MCF 10A (cell line): ENCODE measurements around the gene IL16. TPM values are rescaled to one million over a fixed set of nuclear protein-coding genes. Genes with fewer than 3 reads are reported as not detected.

Source experiments
- BruUV-seq: library from RNA; stranded (reverse); fragments of 400-500 nt; replicated peaks from 2 replicates; lab custom pipeline; 2021; lab: Mats Ljungman, UMichigan
- CTCF ChIA-PET: fragments of 300-600 bp; sonication (Branson Sonifier 250); formaldehyde crosslinking; extraction: SDS; loops from one replicate; lab custom pipeline; 2021; ENCODE audit warnings: antibody characterized with exemption, inconsistent platforms; lab: Yijun Ruan, JAX
- POLR2A ChIA-PET: fragments of 300-600, 350-650 bp; sonication (Branson Sonifier 250); formaldehyde crosslinking; extraction: SDS; loops from one replicate; lab custom pipeline; 2020; ENCODE audit warnings: antibody characterized with exemption, inconsistent platforms; lab: Yijun Ruan, JAX
- DNase-seq: peaks from one replicate; pipeline ENCODE4 v3.0.0-alpha.2; 2018; ENCODE audit not compliant: unreplicated experiment
- H3K27ac Mint-ChIP-seq: one replicate; pipeline ENCODE4 v1.8.0; 2022; ENCODE audit warnings: mild to moderate bottlenecking, low read depth, mixed read lengths; ENCODE audit not compliant: unreplicated experiment
- H3K27me3 Mint-ChIP-seq: one replicate; pipeline ENCODE4 v1.8.0; 2022; ENCODE audit warnings: mixed read lengths; ENCODE audit not compliant: insufficient read depth, unreplicated experiment
- H3K36me3 Mint-ChIP-seq: one replicate; pipeline ENCODE4 v1.8.0; 2022; ENCODE audit warnings: mild to moderate bottlenecking, moderate library complexity, mixed read lengths; ENCODE audit not compliant: insufficient read depth, unreplicated experiment
- H3K4me1 Mint-ChIP-seq: one replicate; pipeline ENCODE4 v1.8.0; 2022; ENCODE audit warnings: mixed read lengths; ENCODE audit not compliant: insufficient read depth, unreplicated experiment
- H3K4me3 Mint-ChIP-seq: one replicate; pipeline ENCODE4 v1.8.0; 2022; ENCODE audit warnings: mild to moderate bottlenecking, moderate library complexity, mixed read lengths; ENCODE audit not compliant: unreplicated experiment
- H3K9me3 Mint-ChIP-seq: one replicate; pipeline ENCODE4 v1.8.0; 2022; ENCODE audit warnings: mixed read lengths; ENCODE audit not compliant: unreplicated experiment
- CTCF ChIP-seq: fragments of 200-600 bp; IDR thresholded peaks from one replicate; pipeline ENCODE4 v1.8.0; 2022; ENCODE audit warnings: antibody characterized with exemption, mild to moderate bottlenecking; ENCODE audit not compliant: unreplicated experiment
- intact Hi-C: fragments of 100-400 bp; cut with micrococcal nuclease; formaldehyde crosslinking; loops from 2 replicates; pipeline ENCODE4 v1.14.1; 2022
- total RNA-seq: library from RNA; stranded (reverse); gene quantifications from 2 replicates; pipeline ENCODE4 v1.2.3, GENCODE V29; 2022

Gene IL16
- total RNA-seq, 1 experiment from 2014 or later: 0.72 TPM

GRCh38 chr15:81183439-81183775 is 13.3 kb upstream of the IL16 start:
- intact Hi-C loops: no loop called here
- Mint-ChIP-seq H3K36me3 (no peaks in the 10 kb centered on the region), H3K9me3 (no peaks in the 10 kb centered on the region), H3K4me1 (peaks cover 1% of the 10 kb centered on the region), H3K4me3 (no peak overlapping the region), H3K27ac (no peak overlapping the region), H3K27me3 (no peaks in the 10 kb centered on the region)
- no peak for TF ChIP-seq CTCF
- ChIA-PET POLR2A (interaction anchor here (0.5 kb wide), 1 partner anchor 16 kb away, joined by 3 read pairs; no protein-coding TSS in a partner anchor), CTCF (no interaction called here)
- BruUV-seq: no TSS peak
- no peak for DNase-seq

DNA sequence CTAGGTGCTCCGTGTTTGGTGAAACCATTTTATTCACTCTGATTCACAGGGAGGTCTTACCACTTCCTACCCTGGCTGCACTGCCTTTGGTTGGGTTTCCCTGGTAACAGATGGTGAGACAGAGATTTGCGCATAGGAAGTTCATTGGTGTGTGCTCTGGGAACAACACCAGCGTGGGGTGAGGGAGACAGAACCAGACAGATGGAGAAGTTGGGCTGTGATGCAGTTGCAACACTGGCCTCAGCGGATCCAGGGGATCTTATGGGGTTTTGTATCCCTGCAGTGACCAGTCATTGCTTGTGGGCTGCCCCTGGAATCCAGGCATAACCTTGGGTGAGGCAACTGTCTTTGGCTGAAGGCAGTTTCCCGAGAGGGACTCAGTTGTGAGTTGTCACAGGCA is 12.5 kb upstream of the IL16 start:
- ChIA-PET POLR2A (no interaction called here), CTCF (no interaction called here)
- H3K36me3 Mint-ChIP-seq: no peaks in the 10 kb centered on the region
- no peak overlapping the region for H3K4me3 Mint-ChIP-seq
- no peaks in the 10 kb centered on the region for H3K9me3 Mint-ChIP-seq
- no TSS peak for BruUV-seq
- H3K27me3 Mint-ChIP-seq: no peaks in the 10 kb centered on the region
- intact Hi-C loops: no loop called here
- H3K27ac Mint-ChIP-seq: no peak overlapping the region
- H3K4me1 Mint-ChIP-seq: peaks cover 6% of the 10 kb centered on the region
- TF ChIP-seq CTCF: no peak
- DNase-seq: no peak

DNA sequence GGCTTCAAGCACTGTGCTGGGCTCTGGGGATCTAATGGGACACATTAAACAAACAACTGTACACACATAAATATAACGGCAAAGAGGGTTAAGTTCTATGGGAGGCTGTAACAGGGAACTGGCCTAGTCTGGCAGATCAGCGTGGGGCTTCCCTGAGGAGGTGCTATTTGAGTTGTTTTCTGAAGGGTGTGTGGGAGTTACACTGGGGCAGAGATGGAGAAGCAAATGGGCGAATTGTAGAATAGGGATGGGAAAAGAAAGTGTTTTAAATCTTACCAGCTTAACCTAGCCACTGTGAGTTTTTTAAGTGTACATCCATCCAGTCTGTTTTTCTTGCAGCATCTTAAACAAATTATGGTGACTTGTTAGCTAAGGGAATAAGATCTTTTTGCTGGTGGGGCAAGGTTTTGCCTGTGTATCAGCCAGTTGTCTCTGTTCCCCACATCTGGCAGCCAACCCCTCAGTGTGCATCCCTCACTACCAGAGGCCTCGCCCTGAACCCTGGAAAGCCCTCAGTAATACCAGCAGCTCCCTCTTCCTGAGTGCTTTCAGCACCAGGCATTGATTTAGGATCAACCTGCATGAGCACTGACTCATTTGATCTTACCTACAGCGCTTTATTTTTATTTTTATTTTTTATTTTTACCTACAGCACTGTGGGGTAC is 10.9 kb upstream of the IL16 start:
- Mint-ChIP-seq H3K27ac (no peak overlapping the region), H3K4me1 (peaks cover 22% of the 10 kb centered on the region), H3K9me3 (no peaks in the 10 kb centered on the region), H3K4me3 (no peak overlapping the region), H3K27me3 (no peaks in the 10 kb centered on the region), H3K36me3 (no peaks in the 10 kb centered on the region)
- CTCF ChIA-PET: no interaction called here
- BruUV-seq: no TSS peak
- TF ChIP-seq CTCF: no peak
- POLR2A ChIA-PET: no interaction called here
- no peak for DNase-seq
- intact Hi-C loops: no loop called here

GRCh38 chr15:81188354-81188753 is 8.3 kb upstream of the IL16 start:
- ChIA-PET CTCF (interaction anchor here (0.6 kb wide), 1 partner anchor 219 kb away, joined by 3 read pairs; no protein-coding TSS in a partner anchor), POLR2A (interaction anchor here (0.6 kb wide), 1 partner anchor 45 kb away, joined by 3 read pairs; no protein-coding TSS in a partner anchor)
- H3K27ac Mint-ChIP-seq: no peak overlapping the region
- DNase-seq: no peak
- TF ChIP-seq CTCF: no peak
- H3K27me3 Mint-ChIP-seq: no peaks in the 10 kb centered on the region
- BruUV-seq: no TSS peak
- H3K4me1 Mint-ChIP-seq: peaks cover 32% of the 10 kb centered on the region
- intact Hi-C loops: no loop called here
- no peaks in the 10 kb centered on the region for H3K9me3 Mint-ChIP-seq
- no peaks in the 10 kb centered on the region for H3K36me3 Mint-ChIP-seq
- H3K4me3 Mint-ChIP-seq: no peak overlapping the region
